Measurements from ENCODE around the gene POLDIP3.

DNA sequence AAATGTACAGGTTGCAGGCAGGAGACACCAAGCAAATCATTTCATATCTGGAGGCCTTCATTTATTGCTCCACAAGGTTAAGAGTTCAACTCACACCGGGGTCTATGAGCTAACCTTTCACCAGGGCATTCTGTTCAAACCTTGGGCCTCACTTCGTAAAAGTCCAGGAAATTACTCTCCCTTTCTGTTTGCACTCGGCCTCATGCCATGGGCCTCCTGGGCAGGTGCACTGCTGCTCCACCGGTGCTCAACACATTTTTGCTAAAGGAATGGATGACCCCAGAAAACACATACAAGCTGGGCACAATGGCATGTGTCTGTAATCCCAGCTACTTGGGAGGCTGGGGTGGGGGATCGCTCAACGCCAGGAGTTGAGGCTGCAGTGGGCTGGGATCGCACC is 78.5 kb downstream of the POLDIP3 start:
- TF ChIP-seq GATA3 (IDR thresholded peaks at IDR 0.05; ENCODE audit: low read depth, low read length) (no peak), GATA2 (IDR thresholded peaks at IDR 0.05; ENCODE audit: low read depth, low read length) (no peak)

Measured in SH-SY5Y (cell line).